ENCODE measurements around the gene WNT4. TPM values are rescaled to one million over a fixed set of nuclear protein-coding genes. Genes with fewer than 3 reads are reported as not detected.

The WNT4 gene
- total RNA-seq, 1 donor from 2014 or later, result 0.35 TPM

- ATAC-seq (no peak), DNase-seq (ENCODE audit: low spot score) (no peak)
Measured at GRCh38 chr1:22164841-22165808, 22.2 kb upstream of the WNT4 start.

GRCh38 chr1:22163564-22163963, 20.7 kb upstream of the WNT4 start:
- DNase-seq (ENCODE audit: low spot score) (no peak), ATAC-seq (no peak)

- DNase-seq (ENCODE audit: low spot score) (no peak), ATAC-seq (no peak)
Measured at GRCh38 chr1:22163137-22163536, 20.2 kb upstream of the WNT4 start.

- no peak for DNase-seq (ENCODE audit: low spot score)
Measured at GRCh38 chr1:22159891-22160290, 17.0 kb upstream of the WNT4 start.

GRCh38 chr1:22158654-22159053, 15.8 kb upstream of the WNT4 start:
- ATAC-seq, result no peak

More at GRCh38 chr1:22159891-22160290, 17.0 kb upstream of the WNT4 start:
- ATAC-seq, result no peak

GRCh38 chr1:22157359-22157966, 14.6 kb upstream of the WNT4 start:
- no peak for ATAC-seq
- no peak for DNase-seq (ENCODE audit: low spot score)

More at GRCh38 chr1:22158654-22159053, 15.8 kb upstream of the WNT4 start:
- no peak for DNase-seq (ENCODE audit: low spot score)

- DNase-seq (ENCODE audit: low spot score) (no peak), ATAC-seq (no peak)
Measured at GRCh38 chr1:22155517-22155916, 12.6 kb upstream of the WNT4 start.

GRCh38 chr1:22154626-22155025, 11.7 kb upstream of the WNT4 start:
- ATAC-seq, result no peak
- DNase-seq (ENCODE audit: low spot score), result no peak

- no peak for DNase-seq (ENCODE audit: low spot score)
- no peak for ATAC-seq
Measured at GRCh38 chr1:22153660-22154437, 11.0 kb upstream of the WNT4 start.

GRCh38 chr1:22150923-22151322, 8.0 kb upstream of the WNT4 start:
- DNase-seq (ENCODE audit: low spot score), result no peak
- ATAC-seq, result no peak

- ATAC-seq (peak; percentile 67), DNase-seq (ENCODE audit: low spot score) (no peak)
Measured at GRCh38 chr1:22142315-22143064, 407 bp downstream of the WNT4 start.

- ATAC-seq (no peak), DNase-seq (ENCODE audit: low spot score) (no peak)
Measured at GRCh38 chr1:22141554-22142314, 1.2 kb downstream of the WNT4 start.

GRCh38 chr1:22140694-22141093, 2.2 kb downstream of the WNT4 start:
- ATAC-seq (no peak), DNase-seq (ENCODE audit: low spot score) (no peak)

GRCh38 chr1:22139817-22140216, 3.1 kb downstream of the WNT4 start:
- no peak for ATAC-seq
- DNase-seq (ENCODE audit: low spot score), result no peak

- ATAC-seq (no peak), DNase-seq (ENCODE audit: low spot score) (no peak)
Measured at GRCh38 chr1:22139066-22139594, 3.8 kb downstream of the WNT4 start.

GRCh38 chr1:22137004-22137720, 5.7 kb downstream of the WNT4 start:
- no peak for ATAC-seq

GRCh38 chr1:22133931-22134324, 9.0 kb downstream of the WNT4 start:
- DNase-seq (ENCODE audit: low spot score) (no peak), ATAC-seq (no peak)

More at GRCh38 chr1:22137004-22137720, 5.7 kb downstream of the WNT4 start:
- no peak for DNase-seq (ENCODE audit: low spot score)

GRCh38 chr1:22133247-22133930, 9.5 kb downstream of the WNT4 start:
- no peak for DNase-seq (ENCODE audit: low spot score)
- ATAC-seq, result no peak

Data from left lobe of liver (tissue), 2 donors.